Activated T-cell treated with anti-CD3 and anti-CD28 coated beads, Interleukin-2, amount 50 U/mL, for 4 hours (primary cell): ENCODE results near the gene SCAMP5. TPM values are rescaled to one million over a fixed set of nuclear protein-coding genes. Genes with fewer than 3 reads are reported as not detected.
A peak's percentile ranks its signal among the peaks of the same experiment; 100 is the strongest.

Experiments
- ATAC-seq, 2 donors: fragments of 200-7000 bp; cut with Tn5 transposase; one replicate each; pipeline ENCODE4 v1.10.0; 2021
- DNase-seq: peaks from one replicate; pipeline ENCODE4 v3.0.0-alpha.2; 2020
- H3K27me3 Mint-ChIP-seq: one replicate; pipeline ENCODE4 v1.8.0; 2021; ENCODE audit warnings: low read depth, mixed read lengths
- H3K36me3 Mint-ChIP-seq: one replicate; pipeline ENCODE4 v1.8.0; 2022; ENCODE audit warnings: mixed read lengths; ENCODE audit not compliant: insufficient read depth
- H3K4me1 Mint-ChIP-seq: one replicate; pipeline ENCODE4 v1.8.0; 2021; ENCODE audit warnings: low read depth, mixed read lengths
- H3K4me3 Mint-ChIP-seq: one replicate; pipeline ENCODE4 v1.8.0; 2021; ENCODE audit warnings: mild to moderate bottlenecking, moderate library complexity, mixed read lengths
- H3K9me3 Mint-ChIP-seq: one replicate; pipeline ENCODE4 v1.8.0; 2021; ENCODE audit warnings: mixed read lengths
- total RNA-seq, 3 donors: library from RNA; stranded (reverse); gene quantifications; one replicate each; pipeline ENCODE4 v1.2.1, GENCODE V29; 2021

Gene SCAMP5
- total RNA-seq, 3 donors from 2014 or later = 0.90 to 6.7 (median 1.8) TPM

DNA sequence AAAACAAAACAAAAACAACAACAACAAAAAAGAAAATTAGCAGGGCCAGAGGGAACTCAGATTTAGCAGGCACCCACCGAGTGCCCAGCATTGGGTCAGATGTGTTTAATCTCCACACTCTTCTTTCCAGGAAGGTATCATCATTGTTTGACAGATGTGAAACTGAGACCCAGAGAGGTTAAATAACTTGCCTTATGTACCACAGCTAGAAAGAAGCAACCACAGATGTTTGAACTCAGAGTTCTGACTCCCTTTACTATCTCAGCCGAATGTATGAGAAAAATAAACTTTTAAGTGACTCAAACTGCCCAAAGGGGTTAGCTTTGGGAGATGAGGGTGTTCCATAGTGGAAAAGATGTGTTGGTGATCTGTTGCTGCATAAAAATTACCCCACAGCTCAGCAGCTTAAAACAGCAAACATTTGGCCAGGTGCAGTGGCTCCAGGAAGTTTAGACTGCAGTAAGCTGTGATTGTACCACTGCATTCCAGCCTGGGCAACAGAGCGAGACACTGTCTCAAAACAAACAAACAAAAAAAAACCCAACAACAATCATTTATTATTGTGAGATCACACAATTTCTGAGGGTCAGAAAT lies 34.3 kb upstream of the SCAMP5 start:
- peaks cover 23% of the 10 kb centered on the region for H3K27me3 Mint-ChIP-seq
- peaks cover 28% of the 10 kb centered on the region for H3K4me1 Mint-ChIP-seq
- no peaks in the 10 kb centered on the region for H3K9me3 Mint-ChIP-seq
- DNase-seq (no peak), ATAC-seq (peak; percentile 22 to 42)
- no peak overlapping the region for H3K4me3 Mint-ChIP-seq
- H3K36me3 Mint-ChIP-seq = no peaks in the 10 kb centered on the region

DNA sequence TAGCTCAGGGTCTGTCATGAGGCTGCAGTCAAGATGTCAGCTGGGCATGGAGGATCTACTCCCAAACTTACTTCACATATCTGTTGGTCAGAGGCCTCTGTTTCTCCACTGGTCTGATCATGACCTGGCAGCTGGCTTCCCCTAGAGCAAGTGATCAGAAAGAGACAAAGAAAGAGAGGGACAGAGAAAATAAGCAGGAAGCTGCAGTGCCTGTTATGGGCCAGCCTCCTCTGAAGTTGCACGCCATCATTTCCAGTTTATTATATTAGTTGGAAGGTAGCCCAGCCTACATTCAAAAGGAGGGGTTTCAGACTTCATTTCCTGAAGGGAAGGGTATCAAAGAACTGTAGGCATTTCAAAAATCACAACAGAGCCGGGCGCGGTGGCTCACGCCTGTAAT lies 33.7 kb upstream of the SCAMP5 start:
- no peak for DNase-seq
- Mint-ChIP-seq H3K4me1 (peaks cover 28% of the 10 kb centered on the region), H3K9me3 (no peaks in the 10 kb centered on the region), H3K27me3 (peaks cover 23% of the 10 kb centered on the region), H3K4me3 (no peak overlapping the region), H3K36me3 (no peaks in the 10 kb centered on the region)
- no peak for ATAC-seq

DNA sequence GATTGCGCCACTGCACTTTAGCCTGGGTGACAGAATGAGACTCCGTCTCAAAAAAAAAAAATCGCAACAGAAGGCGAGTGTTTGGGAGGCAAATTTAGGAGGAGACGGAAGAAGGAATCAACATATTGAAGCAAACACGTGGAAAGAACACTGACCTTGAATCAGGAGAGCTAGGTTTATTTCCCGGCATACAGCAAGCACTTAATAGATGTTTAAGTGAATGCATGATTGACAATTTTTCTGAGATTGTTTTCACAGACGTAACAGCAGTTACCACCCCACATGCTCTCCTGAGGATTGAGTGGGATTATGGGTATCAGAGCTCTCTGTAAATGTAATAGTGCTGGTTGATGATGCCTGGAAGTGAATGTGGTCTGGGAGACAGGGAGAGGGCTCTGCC lies 33.1 kb upstream of the SCAMP5 start:
- no peaks in the 10 kb centered on the region for H3K36me3 Mint-ChIP-seq
- ATAC-seq (no peak), DNase-seq (no peak)
- no peak overlapping the region for H3K4me3 Mint-ChIP-seq
- H3K4me1 Mint-ChIP-seq = peaks cover 25% of the 10 kb centered on the region
- peaks cover 23% of the 10 kb centered on the region for H3K27me3 Mint-ChIP-seq
- no peaks in the 10 kb centered on the region for H3K9me3 Mint-ChIP-seq

DNA sequence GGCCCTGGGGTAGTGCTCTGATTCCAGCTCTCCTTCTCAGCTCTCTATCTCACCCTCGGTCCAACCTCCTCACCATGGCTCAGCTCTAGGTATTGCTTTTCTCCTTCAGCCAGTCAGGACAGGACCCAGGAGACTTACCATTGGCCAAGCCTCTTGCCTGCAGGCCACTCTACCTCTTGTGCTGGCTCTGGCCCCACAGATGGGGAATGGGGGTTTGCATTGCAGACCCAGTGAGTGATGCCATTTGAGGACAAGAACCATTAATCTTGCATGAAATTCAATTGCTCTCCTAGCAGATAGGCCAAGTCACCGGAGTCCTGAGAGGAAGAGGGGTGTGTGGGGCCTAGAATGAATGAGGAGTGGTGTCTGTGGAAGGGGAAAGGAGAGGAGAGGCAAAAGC lies 32.7 kb upstream of the SCAMP5 start:
- Mint-ChIP-seq H3K27me3 (peaks cover 19% of the 10 kb centered on the region), H3K4me1 (peaks cover 23% of the 10 kb centered on the region)
- no peak for DNase-seq

DNA sequence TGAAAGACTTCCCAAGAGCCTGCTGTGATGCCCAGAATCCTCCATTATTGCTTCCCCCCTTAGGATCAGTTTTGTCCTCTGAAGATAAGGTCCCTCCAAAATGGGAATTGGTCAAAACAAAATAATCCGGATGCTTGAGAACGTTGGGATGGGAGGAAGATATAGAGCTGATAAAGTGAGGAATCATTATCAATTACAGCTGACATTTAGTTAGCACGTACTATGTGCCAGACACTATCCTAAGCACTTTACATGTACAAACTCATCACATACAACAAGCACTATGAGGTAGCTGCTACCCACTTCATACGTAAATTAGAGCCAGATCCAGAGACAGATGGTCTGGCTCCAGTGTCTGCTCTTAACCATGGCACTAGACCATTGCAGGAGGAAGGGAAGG lies 32.1 kb upstream of the SCAMP5 start:
- H3K36me3 Mint-ChIP-seq = no peaks in the 10 kb centered on the region
- peaks cover 15% of the 10 kb centered on the region for H3K27me3 Mint-ChIP-seq
- H3K4me1 Mint-ChIP-seq = peaks cover 19% of the 10 kb centered on the region
- H3K4me3 Mint-ChIP-seq = no peak overlapping the region
- no peaks in the 10 kb centered on the region for H3K9me3 Mint-ChIP-seq
- DNase-seq (no peak), ATAC-seq (no peak)

More for the DNA sequence above, 32.7 kb upstream of the SCAMP5 start:
- Mint-ChIP-seq H3K36me3 (no peaks in the 10 kb centered on the region), H3K9me3 (no peaks in the 10 kb centered on the region), H3K4me3 (no peak overlapping the region)
- no peak for ATAC-seq

DNA sequence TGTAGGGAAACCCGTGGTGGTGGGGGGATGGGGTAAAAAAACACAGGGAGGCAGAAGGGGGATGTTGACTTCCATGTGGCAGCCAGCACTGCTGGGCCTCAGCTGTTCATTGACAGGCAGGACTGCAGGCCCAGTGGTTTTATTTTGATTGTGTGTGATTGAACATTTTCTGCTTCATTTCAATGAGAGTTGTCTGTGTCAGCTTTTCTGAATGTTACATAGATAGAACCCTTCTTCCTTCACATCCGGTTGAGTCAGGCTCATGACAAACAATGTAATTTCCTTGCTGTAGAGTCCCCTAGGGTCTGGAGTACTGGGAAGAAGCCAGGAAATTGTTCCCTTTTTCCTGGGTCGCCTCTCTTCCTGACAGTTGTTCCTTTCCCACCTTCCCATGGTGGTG lies 30.6 kb upstream of the SCAMP5 start:
- no peak for ATAC-seq

DNA sequence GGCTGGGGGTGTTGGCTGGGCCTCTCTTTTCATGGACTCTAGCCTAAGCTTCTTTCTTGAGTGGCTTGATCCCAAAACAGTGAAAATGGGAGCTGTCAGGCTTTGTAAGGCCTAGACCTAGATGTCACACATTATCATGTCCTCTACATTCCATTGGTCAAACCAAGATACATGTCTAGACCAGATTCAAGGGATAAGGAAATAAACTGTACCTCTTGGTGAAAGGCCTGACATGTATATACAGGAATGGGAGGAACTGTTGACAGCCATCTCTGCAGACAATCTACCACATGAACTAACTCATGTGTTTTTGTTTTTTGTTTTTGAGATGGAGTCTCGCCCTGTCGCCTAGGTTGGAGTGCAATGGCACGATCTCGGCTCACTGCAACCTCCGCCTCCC lies 27.7 kb upstream of the SCAMP5 start:
- Mint-ChIP-seq H3K36me3 (no peaks in the 10 kb centered on the region), H3K9me3 (no peaks in the 10 kb centered on the region), H3K27me3 (peaks cover under 1% of the 10 kb centered on the region), H3K4me1 (no peaks in the 10 kb centered on the region), H3K4me3 (no peak overlapping the region)
- DNase-seq = no peak
- ATAC-seq = no peak

More for the DNA sequence above, 30.6 kb upstream of the SCAMP5 start:
- no peak overlapping the region for H3K4me3 Mint-ChIP-seq
- no peaks in the 10 kb centered on the region for H3K9me3 Mint-ChIP-seq
- no peaks in the 10 kb centered on the region for H3K36me3 Mint-ChIP-seq
- peaks cover 8% of the 10 kb centered on the region for H3K4me1 Mint-ChIP-seq
- DNase-seq = no peak
- H3K27me3 Mint-ChIP-seq = no peaks in the 10 kb centered on the region

DNA sequence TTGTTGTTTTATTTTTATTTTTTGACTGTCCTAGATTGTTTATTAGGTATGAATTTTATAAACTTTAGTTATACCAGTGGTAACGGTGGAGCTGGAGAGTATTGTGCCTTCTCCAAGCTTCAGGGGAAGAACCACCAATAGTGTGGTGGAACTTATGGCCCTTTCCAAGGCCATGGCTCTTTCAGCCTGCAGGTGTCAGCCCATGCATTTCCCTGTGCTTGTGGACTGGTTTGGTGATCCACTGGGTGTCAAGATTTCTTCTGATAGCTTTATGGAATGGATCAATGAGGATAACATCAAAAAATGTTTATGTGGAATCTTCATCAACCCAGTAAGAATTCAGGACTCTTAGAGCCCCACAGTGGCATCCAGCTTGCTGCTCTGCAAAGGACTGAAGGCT lies 19.2 kb upstream of the SCAMP5 start:
- peaks cover 17% of the 10 kb centered on the region for H3K27me3 Mint-ChIP-seq
- H3K4me3 Mint-ChIP-seq = no peak overlapping the region
- DNase-seq (no peak), ATAC-seq (no peak)
- H3K4me1 Mint-ChIP-seq = peaks cover 5% of the 10 kb centered on the region
- no peaks in the 10 kb centered on the region for H3K36me3 Mint-ChIP-seq
- H3K9me3 Mint-ChIP-seq = no peaks in the 10 kb centered on the region

DNA sequence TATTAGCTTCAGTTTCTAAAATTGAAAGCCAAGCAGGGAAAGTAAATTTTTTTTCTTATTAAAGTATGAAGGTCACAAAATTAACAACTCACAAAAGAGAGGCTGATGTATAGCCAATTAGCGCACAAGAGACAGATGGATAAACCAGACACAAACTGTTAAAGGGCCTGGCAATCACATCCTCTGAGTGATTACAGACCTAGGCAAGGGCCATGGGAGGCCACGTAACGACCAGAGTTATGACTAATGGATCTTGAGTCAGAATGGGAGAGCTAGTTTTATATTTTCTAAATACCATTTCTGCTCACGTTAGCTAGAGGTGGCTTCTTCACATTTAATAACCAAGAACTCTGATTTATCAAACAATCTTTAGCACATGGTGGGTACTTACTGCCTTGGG lies 17.8 kb upstream of the SCAMP5 start:
- DNase-seq (no peak), ATAC-seq (peak; percentile 77 to 91)
- Mint-ChIP-seq H3K4me3 (no peak overlapping the region), H3K4me1 (peaks cover 5% of the 10 kb centered on the region), H3K27me3 (peaks cover 17% of the 10 kb centered on the region), H3K36me3 (no peaks in the 10 kb centered on the region), H3K9me3 (no peaks in the 10 kb centered on the region)

DNA sequence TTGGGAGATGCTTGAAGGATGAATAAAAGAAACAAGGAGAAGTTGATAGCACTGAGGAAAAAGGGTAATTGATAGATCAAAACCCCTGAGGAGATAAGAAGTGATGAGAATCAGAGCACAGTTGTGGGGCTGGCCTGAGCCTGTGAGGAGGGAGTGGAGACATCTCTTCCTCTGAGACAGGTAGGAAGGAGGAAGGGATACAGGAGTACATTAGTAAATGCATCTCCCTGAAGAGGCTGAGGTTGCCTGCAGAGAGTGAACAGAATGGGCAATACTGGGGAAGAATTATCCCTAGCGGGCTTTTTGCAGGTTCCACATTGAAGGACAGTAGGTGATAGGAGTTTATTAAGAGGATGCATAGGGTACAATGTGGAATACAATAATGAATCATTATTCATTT lies 17.3 kb upstream of the SCAMP5 start:
- no peak for DNase-seq
- H3K9me3 Mint-ChIP-seq = no peaks in the 10 kb centered on the region
- peaks cover 12% of the 10 kb centered on the region for H3K27me3 Mint-ChIP-seq
- no peak overlapping the region for H3K4me3 Mint-ChIP-seq
- H3K4me1 Mint-ChIP-seq = peaks cover 5% of the 10 kb centered on the region
- ATAC-seq = no peak
- H3K36me3 Mint-ChIP-seq = no peaks in the 10 kb centered on the region

DNA sequence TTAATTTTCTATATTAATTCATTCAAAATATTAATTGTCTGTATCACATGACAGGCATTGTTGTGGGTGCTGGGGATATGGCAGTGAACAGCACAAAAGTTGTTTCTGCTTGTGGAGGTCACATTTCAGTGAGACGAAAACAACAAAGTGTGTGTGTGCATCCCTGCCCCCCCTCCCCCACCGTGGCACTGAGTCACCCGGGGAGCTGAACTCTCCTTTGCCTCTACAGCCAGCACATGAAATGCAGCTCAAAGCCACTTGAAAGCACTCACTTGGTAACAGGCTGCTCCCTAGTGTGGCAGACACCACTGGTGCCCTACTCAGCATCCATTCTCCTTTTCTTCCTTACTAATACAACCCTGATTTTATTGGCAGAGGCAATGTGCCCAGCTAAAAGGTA lies 16.9 kb upstream of the SCAMP5 start:
- Mint-ChIP-seq H3K27me3 (peaks cover 11% of the 10 kb centered on the region), H3K36me3 (no peaks in the 10 kb centered on the region), H3K9me3 (no peaks in the 10 kb centered on the region), H3K4me1 (peaks cover 6% of the 10 kb centered on the region), H3K4me3 (no peak overlapping the region)
- DNase-seq (peak; percentile 28), ATAC-seq (peak; percentile 79 to 82)

DNA sequence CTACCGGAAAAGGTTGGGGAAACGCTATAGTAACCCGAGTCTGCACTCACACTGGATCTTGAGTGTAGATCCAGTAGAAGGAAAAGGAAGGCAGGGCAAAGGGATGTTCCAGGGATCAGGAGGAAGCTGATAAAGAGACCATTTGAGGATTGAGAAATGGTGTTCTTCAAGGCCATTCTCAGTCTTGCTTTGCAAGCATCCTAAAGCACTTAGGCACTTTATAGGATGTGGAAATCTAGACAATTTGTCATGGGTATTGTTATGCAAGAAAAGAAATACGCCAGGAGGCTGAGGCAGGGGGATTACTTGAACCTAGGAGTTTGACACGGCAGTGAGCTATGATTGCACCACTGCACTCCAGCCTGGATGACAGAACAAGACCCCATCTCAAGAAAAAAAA lies 13.2 kb upstream of the SCAMP5 start:
- Mint-ChIP-seq H3K9me3 (no peaks in the 10 kb centered on the region), H3K4me1 (peaks cover 13% of the 10 kb centered on the region), H3K36me3 (no peaks in the 10 kb centered on the region), H3K27me3 (peaks cover 15% of the 10 kb centered on the region), H3K4me3 (no peak overlapping the region)
- no peak for DNase-seq
- no peak for ATAC-seq

DNA sequence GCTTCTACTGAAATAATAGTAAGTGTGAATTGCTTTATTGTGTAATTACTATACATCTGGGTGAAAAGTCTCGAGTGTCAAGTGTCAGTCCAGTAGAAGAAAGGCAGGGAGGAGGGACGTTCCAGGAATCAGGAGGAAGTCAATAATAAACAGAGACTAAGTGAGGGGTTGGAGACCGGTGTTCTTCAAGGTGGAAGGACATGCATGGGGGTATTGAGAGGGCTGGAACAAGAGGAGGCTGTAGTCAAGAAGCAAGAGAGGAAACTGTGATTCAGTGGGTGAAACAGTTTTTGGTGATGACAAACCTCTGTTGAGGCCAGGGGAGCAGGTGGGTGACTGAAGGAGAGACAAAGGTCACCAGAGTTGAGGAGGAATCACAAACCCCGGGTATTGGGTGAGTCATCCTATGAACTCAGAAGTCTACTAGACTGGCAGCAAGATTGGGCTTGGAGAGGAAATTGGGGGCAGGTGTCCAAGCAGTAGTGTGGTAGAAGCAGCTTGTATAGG lies 11.6 kb upstream of the SCAMP5 start:
- ATAC-seq (peak; percentile 98), DNase-seq (no peak)
- Mint-ChIP-seq H3K9me3 (no peaks in the 10 kb centered on the region), H3K27me3 (peaks cover 15% of the 10 kb centered on the region), H3K36me3 (no peaks in the 10 kb centered on the region), H3K4me1 (peaks cover 7% of the 10 kb centered on the region), H3K4me3 (no peak overlapping the region)

DNA sequence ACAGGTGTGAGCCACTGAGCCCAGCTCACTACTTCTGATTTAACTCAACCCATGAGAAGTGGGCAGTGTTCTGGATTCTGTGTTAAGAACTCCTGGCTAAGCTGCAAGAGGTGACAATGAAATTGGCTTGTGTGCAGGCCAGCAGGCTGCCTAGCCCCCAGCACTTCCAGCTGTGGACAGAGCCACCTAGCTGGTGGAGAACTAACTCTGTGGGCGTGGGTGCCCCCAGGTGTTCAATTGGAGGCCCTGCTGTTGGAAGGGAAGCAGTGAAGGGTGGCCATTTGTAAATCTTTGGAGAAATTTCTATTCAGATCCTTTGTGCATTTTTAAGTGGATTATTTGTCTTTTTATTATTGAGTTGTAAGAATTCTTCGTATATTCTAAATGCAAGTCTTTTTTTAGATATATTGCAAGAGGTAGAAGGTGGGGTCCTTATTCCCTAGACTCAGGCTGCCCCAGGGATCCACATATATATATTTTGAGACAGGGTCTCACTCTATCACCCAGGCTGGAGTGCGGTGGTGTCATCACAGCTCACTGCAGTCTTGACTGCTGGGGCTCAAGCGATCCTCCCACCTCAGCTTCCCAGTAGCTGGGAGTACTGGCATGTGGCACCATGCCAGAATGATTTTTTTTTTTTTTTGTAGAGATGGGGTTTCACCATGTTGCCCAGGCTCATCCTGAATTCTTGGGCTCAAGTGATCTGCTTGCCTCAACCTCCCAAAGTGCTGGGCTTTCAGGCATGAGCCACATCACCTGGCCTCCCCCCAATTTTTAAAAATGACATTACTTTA lies 7.2 kb upstream of the SCAMP5 start:
- no peaks in the 10 kb centered on the region for H3K9me3 Mint-ChIP-seq
- peaks cover 11% of the 10 kb centered on the region for H3K27me3 Mint-ChIP-seq
- ATAC-seq = peak in 1 of 2 donors; percentile 13
- H3K4me1 Mint-ChIP-seq = peaks cover 7% of the 10 kb centered on the region
- no peaks in the 10 kb centered on the region for H3K36me3 Mint-ChIP-seq
- no peak overlapping the region for H3K4me3 Mint-ChIP-seq
- no peak for DNase-seq

DNA sequence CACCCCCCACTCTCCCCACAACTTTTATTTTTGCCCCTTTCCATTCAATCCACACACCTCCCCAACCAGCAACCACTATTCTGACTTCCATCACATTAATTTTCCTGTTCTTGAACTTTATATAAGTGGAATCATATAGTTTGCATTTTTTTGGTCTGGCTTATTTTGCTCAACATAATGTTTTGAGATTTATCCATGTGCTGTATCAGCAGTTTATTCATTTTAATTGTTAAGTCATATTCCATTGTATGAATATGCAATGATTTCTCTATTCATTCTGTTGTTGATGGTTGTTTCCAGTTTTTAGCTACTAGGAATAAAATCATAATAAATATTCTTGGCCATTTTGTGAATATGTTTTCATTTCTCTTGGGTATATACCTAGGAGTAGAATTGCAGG lies 5.8 kb upstream of the SCAMP5 start:
- ATAC-seq (no peak), DNase-seq (no peak)
- Mint-ChIP-seq H3K4me1 (no peaks in the 10 kb centered on the region), H3K9me3 (no peaks in the 10 kb centered on the region), H3K27me3 (peaks cover 10% of the 10 kb centered on the region), H3K36me3 (no peaks in the 10 kb centered on the region), H3K4me3 (no peak overlapping the region)
